ENCODE measurements around the gene AGPAT2. TPM values are rescaled to one million over a fixed set of nuclear protein-coding genes. Genes with fewer than 3 reads are reported as not detected.

Gene AGPAT2
- total RNA-seq, 2 donors from 2014 or later = 94.2 to 275 TPM

GRCh38 chr9:136670576-136671253, 16.5 kb downstream of the AGPAT2 start:
- no peak overlapping the region for H3K4me3 ChIP-seq

GRCh38 chr9:136669791-136670464, 17.3 kb downstream of the AGPAT2 start:
- intact Hi-C loops (cut with DNase I) = no loop called here
- no peak overlapping the region for H3K4me3 ChIP-seq
- ATAC-seq = no peak
- WGBS, 2 donors = 29 to 47% methylated on average over 8 to 21 of the region's 23 CpGs
- H3K27me3 ChIP-seq = no peaks in the 10 kb centered on the region
- peaks cover 38% of the 10 kb centered on the region for H3K4me1 ChIP-seq
- no peak for DNase-seq
- H3K9me3 ChIP-seq = no peaks in the 10 kb centered on the region
- no peaks in the 10 kb centered on the region for H3K36me3 ChIP-seq (replicated peaks in 1 of 2; ENCODE audit: insufficient read depth in 1 of 2, low read depth in 2 of 2)
- no peak overlapping the region for H3K27ac ChIP-seq
- no peak for TF ChIP-seq POLR2A (IDR thresholded peaks at IDR 0.05)
- no peak for TF ChIP-seq CTCF (IDR thresholded peaks at IDR 0.05)

More at GRCh38 chr9:136670576-136671253, 16.5 kb downstream of the AGPAT2 start:
- DNase-seq (no peak), ATAC-seq (no peak)
- Histone ChIP-seq H3K9me3 (no peaks in the 10 kb centered on the region), H3K36me3 (replicated peaks in 1 of 2; ENCODE audit: insufficient read depth in 1 of 2, low read depth in 2 of 2) (no peaks in the 10 kb centered on the region), H3K27me3 (no peaks in the 10 kb centered on the region), H3K4me1 (peaks cover 41% of the 10 kb centered on the region), H3K27ac (no peak overlapping the region)
- TF ChIP-seq CTCF (IDR thresholded peaks at IDR 0.05) (no peak), POLR2A (IDR thresholded peaks at IDR 0.05) (no peak)
- intact Hi-C loops (cut with DNase I) = no loop called here
- 48 to 66% methylated on average over 24 to 35 of the region's 36 CpGs for WGBS, 2 donors

GRCh38 chr9:136668983-136669790, 18.1 kb downstream of the AGPAT2 start:
- intact Hi-C loops (cut with DNase I) = no loop called here

More at GRCh38 chr9:136668983-136669790, 18.1 kb downstream of the AGPAT2 start:
- H3K27ac ChIP-seq = peak overlapping the region in 1 of 4 donors; percentile 11
- DNase-seq = peak in 3 of 4 donors; percentile 39 to 71 (median 60)
- no peak for ATAC-seq
- H3K9me3 ChIP-seq = no peaks in the 10 kb centered on the region
- H3K4me1 ChIP-seq = peaks cover 31% of the 10 kb centered on the region
- TF ChIP-seq POLR2A (IDR thresholded peaks at IDR 0.05) (no peak), CTCF (IDR thresholded peaks at IDR 0.05) (no peak)
- no peaks in the 10 kb centered on the region for H3K36me3 ChIP-seq (replicated peaks in 1 of 2; ENCODE audit: insufficient read depth in 1 of 2, low read depth in 2 of 2)
- 61% methylated on average over 11 to 22 of the region's 23 CpGs for WGBS, 2 donors
- no peaks in the 10 kb centered on the region for H3K27me3 ChIP-seq
- no peak overlapping the region for H3K4me3 ChIP-seq

Measured in body of pancreas (tissue), 4 donors.